HepG2 (cell line): Measurements from ENCODE around the gene TPSB2. TPM values are rescaled to one million over a fixed set of nuclear protein-coding genes. Genes with fewer than 3 reads are reported as not detected.

Source experiments
- CHD4 ChIP-seq: fragments of 200-600 bp; sonication (generic); IDR thresholded peaks from 2 replicates; pipeline ENCODE4 v1.7.0; 2017; ENCODE audit warnings: mild to moderate bottlenecking, low read length, borderline replicate concordance
- HMGXB3 ChIP-seq: sonication (generic); formaldehyde crosslinking; IDR thresholded peaks from 2 replicates; pipeline ENCODE4 v1.4.0; 2020; ENCODE audit warnings: missing genetic modification reagents, borderline replicate concordance
- POLR2G ChIP-seq: fragments of 200-400 bp; formaldehyde crosslinking; IDR thresholded peaks from 2 replicates; pipeline ENCODE4 v1.6.1; 2018; ENCODE audit warnings: mild to moderate bottlenecking, low read depth, low read length, moderate library complexity
- ZBED4 ChIP-seq: sonication (generic); formaldehyde crosslinking; IDR thresholded peaks from 2 replicates; pipeline ENCODE4 v1.4.0; 2020; ENCODE audit warnings: missing genetic modification reagents, borderline replicate concordance
- ZBTB44 ChIP-seq: sonication (generic); formaldehyde crosslinking; IDR thresholded peaks from 2 replicates; pipeline ENCODE4 v1.4.0; 2020; ENCODE audit warnings: missing genetic modification reagents
- ZKSCAN1 ChIP-seq: fragments of 150-350 bp; IDR thresholded peaks from 2 replicates; pipeline ENCODE4 v1.6.1; 2014; ENCODE audit warnings: low read length
- ZNF646 ChIP-seq: sonication (generic); formaldehyde crosslinking; IDR thresholded peaks from 2 replicates; pipeline ENCODE4 v1.9.0; 2021; ENCODE audit warnings: mild to moderate bottlenecking, missing genetic modification reagents
- ZNF784 ChIP-seq: sonication (generic); formaldehyde crosslinking; IDR thresholded peaks from 2 replicates; pipeline ENCODE4 v1.5.1; 2020; ENCODE audit warnings: missing genetic modification reagents, mild to moderate bottlenecking, borderline replicate concordance
- ZNF816 ChIP-seq: sonication (generic); formaldehyde crosslinking; IDR thresholded peaks from 2 replicates; pipeline ENCODE4 v1.8.0; 2022; ENCODE audit warnings: missing genetic modification reagents, mild to moderate bottlenecking, borderline replicate concordance
- polyA plus RNA-seq, 8 experiments: library from polyadenylated mRNA; depleted of rRNA in 3 of 8; stranded (reverse) in 7 of 8; unstranded in 1 of 8; fragments of >200 nt; fragmentation: Illumina TruSeq in 4 of 8; extraction: Trizol in 4 of 8; gene quantifications; 2 replicates each; pipeline versions ENCODE4 v1.2.1 to v1.2.3, GENCODE V29; 2011 to 2016; ENCODE audit warnings: low read depth in 4 of 8, missing spikeins in 1 of 8, mixed read lengths in 1 of 8; ENCODE audit not compliant: insufficient read depth in 1 of 8
- total RNA-seq, 5 experiments: library from RNA; depleted of rRNA; stranded (reverse); fragments of >200 nt; fragmentation: Illumina TruSeq; extraction: Trizol; gene quantifications; 2 replicates each; pipeline ENCODE4 v1.2.3, GENCODE V29; 2016; ENCODE audit warnings: low read depth in 1 of 5

Gene TPSB2
- total and polyA plus RNA-seq, 2 of the 13 experiments (the other 11 are each of a cell fraction or from before 2014, with no cell fraction given) = not detected

DNA sequence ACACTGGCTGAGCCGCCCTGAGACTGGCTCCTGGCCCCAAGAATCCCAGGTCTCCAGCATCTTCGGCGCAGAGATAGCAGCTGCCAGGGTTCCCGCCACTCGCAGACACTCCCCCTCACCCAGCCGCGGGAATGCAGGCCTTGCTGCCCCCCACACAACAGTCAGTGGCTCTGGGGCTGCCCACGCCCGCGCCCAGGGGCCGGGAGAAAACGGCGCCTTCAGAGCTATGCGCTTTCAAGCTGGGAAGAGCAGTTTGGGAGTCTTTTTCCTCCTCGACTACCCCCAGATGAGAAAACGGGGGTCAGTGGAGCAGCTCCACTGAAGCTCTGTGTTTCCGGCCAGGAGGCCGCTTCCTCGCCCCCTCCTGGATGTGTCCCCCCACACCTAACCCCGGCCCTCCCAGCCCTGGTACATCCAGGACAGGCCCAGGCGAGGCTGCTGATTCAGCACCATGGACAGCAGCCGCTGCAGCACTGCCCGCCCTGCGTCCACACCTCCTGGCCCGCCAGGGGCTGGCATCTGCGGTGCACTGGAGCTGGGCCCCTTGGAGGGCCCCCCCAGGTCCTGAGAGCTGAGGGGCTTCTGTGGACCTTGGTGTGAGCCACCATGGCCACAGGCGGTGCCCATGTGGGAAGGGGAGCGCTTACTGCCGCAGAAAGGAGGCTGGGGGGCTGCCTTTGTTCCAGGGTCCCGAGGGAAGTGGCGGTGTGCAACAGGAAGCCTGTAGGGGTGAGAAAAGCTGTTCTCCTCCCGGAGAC lies 41.4 kb downstream of the TPSB2 start (continued):
- TF ChIP-seq CHD4 = no peak
- TF ChIP-seq HMGXB3 = peak; percentile 62
- TF ChIP-seq POLR2G = no peak
- TF ChIP-seq ZKSCAN1 = no peak
- 0 out of 2 replicates have a peak, but pooled peaks have one; percentile 60 for TF ChIP-seq ZBED4 (CRISPR knock-in tag)
- TF ChIP-seq ZBTB44 (CRISPR knock-in tag) = peak; percentile 92; the same call in 1 of the 2 replicates
- no peak for TF ChIP-seq ZNF784 (CRISPR knock-in tag)
- TF ChIP-seq ZNF816 (CRISPR knock-in tag) = peak; percentile 74
- no peak for TF ChIP-seq ZNF646 (CRISPR knock-in tag)
